Measurements from ENCODE around the gene INPP5K.

DNA sequence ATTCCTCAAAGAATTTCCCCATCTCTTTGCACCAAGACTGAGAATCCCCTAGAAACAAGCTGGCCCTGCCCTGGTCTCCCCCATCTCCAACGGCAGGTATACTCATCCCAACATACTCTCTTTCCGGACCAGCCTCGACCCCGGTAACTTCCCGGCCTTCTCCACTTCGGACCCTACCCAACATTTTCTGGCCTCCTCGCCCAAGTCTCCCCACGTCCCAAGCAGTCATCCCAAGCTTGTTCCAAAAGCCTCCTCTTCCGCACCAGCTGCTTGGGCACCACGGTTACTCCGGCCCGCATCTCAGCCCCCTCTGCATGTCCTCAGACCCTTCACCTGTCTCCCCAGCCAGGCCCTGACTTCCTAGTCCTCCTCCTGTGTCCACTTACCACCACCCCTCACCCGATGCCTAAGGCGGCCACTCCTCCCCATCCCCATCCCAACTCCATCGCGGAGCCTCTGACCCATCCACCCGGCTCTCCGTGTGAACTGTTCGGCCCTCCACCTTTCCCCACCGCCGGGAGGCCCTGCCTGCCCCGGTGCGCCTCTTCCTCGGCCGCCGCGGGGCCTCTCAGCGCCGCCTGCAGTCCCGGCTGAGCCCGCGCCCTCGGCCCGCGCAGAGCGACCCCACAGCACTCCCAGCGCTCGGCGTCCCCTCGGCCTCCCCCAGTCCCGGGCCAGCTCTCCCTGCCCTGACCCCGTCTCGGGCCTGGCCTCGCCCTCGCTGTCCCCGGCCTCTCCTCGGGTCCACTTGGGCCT is 45.2 kb upstream of the INPP5K start:
- no peak for TF ChIP-seq CTCF (IDR thresholded peaks at IDR 0.05; ENCODE audit: low read depth, low read length)
- TF ChIP-seq POLR2A (IDR thresholded peaks at IDR 0.05; ENCODE audit: extremely low read depth, insufficient read length), result no peak
- TF ChIP-seq, protein P1, sequence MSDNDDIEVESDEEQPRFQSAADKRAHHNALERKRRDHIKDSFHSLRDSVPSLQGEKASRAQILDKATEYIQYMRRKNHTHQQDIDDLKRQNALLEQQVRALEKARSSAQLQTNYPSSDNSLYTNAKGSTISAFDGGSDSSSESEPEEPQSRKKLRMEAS (IDR thresholded peaks at IDR 0.05; ENCODE audit: low read depth, low read length), result no peak
- TF ChIP-seq MYC (IDR thresholded peaks at IDR 0.05; ENCODE audit: low read depth, low read length), result no peak

Data from NB4 (cell line).